ENCODE measurements around the gene RNF186.

DNA sequence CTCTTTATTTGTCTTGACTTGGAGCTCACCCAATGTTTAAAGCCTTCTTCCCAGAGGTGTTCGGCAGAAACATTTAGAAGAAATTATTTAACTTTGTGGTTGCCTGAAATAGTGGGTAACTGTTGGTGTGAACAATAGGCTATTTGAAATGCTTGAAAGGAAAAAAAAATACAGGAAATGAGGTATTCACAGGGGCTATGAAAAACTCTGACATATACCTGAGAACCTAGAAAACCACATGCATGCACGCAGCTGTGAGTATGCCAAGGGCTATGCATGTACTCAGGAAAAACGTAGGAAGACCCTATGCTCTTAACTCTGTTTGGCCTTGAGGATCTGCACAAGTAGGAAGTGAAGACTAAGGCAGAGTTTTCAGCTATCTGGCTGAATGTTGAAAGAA, 16.4 kb upstream of the RNF186 start:
- TF ChIP-seq, protein P1, sequence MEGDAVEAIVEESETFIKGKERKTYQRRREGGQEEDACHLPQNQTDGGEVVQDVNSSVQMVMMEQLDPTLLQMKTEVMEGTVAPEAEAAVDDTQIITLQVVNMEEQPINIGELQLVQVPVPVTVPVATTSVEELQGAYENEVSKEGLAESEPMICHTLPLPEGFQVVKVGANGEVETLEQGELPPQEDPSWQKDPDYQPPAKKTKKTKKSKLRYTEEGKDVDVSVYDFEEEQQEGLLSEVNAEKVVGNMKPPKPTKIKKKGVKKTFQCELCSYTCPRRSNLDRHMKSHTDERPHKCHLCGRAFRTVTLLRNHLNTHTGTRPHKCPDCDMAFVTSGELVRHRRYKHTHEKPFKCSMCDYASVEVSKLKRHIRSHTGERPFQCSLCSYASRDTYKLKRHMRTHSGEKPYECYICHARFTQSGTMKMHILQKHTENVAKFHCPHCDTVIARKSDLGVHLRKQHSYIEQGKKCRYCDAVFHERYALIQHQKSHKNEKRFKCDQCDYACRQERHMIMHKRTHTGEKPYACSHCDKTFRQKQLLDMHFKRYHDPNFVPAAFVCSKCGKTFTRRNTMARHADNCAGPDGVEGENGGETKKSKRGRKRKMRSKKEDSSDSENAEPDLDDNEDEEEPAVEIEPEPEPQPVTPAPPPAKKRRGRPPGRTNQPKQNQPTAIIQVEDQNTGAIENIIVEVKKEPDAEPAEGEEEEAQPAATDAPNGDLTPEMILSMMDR (conservative IDR thresholded peaks at IDR 0.05; ENCODE audit: low read length) = no peak
- no peak for TF ChIP-seq EZH2phosphoT487 (IDR thresholded peaks at IDR 0.05; ENCODE audit: borderline replicate concordance)
